ENCODE results near the gene GNPTG.

The GNPTG gene

DNA sequence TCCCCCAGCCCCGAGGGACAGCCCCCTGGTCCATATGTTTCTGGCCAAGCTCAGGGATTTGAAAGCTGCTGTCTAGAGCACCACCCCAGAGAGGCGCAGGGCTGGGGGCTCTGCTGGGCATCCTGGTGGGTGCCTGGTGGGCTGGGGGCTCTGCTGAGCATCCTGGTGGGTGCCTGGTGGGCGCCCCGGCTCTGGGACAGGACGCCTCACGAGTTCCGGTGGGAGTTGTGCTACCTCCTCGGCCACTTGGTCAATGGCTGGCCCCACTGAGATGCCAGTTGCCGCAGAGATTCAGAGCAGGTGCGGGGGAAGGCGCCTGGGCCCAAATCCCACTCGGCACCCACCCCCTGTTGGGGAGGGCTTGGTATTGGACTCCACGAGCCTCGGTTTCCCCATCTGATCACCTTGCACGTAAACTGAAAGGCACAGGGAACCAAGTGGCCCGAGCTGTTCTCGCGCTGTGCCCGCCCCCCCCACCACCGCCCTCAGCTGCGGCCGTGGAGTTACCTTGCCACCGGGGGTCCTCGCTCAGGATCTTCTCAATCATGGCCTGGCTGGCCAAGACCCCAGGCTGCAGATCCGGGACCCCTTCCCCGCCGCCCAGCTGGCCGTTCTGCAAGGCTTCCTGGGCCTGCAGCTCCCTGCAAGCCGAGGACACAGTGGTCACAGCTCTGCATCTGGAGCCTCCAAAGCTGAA is 49.5 kb downstream of the GNPTG start:
- DNase-seq: no peak

DNA sequence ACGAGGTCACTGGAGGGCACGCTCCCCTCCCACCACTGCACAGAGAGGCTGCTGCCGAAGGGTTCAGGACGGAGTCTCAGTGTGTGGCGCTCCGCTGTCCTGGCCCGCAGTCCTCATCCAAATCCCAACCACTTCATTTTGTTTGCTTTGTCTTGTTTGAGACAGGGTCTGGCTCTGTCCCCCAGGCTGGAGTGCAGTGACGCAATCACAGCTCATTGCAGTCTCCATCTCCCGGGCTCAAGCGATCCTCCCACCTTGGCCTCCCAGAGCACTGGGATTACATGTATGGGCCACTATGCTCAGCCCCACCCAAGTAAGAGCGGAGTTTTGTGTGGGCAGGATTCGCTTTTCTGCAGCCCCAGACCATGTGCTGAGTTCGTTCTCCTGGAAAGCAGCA is 50.0 kb downstream of the GNPTG start:
- DNase-seq: no peak

DNA sequence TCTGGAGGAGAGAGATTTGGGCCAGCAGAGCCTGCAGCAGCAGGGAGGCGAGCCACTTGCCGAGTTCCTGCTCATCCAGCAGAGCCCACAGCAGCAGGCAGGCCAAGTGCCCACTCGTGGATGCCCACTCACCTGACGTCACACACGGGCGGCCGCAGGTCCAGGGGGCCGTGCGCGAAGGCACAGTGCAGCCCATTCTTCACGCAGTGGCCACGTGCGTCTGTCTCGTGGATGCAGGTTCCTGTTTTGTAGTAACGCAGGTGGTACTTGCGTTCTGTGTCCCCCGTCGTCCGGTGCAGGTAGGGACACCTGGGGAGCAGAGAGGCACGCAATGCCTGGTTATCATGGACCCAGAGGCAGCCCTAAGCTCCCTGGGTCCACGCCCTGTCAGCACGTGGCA is 51.3 kb downstream of the GNPTG start:
- no peak for DNase-seq

DNA sequence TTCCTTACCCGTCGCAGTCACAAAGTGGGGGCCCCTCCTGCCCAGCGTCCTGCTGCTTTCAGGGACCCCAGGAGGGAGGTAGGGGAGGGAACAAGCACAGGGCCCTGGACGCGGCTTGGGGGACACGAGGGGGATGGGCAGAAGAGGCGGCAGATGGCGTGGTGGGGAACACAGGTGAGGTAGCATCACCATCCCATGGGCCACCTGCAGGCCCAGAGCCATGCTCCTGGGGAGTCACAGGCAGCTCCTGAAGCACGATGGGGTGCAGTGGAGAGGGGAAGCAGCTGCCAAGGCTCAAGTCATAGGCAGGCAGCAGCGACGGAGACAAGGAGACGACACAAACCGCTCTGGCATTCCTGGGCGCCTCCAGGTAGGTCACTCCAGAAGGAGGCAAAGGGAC is 52.0 kb downstream of the GNPTG start:
- DNase-seq: no peak

DNA sequence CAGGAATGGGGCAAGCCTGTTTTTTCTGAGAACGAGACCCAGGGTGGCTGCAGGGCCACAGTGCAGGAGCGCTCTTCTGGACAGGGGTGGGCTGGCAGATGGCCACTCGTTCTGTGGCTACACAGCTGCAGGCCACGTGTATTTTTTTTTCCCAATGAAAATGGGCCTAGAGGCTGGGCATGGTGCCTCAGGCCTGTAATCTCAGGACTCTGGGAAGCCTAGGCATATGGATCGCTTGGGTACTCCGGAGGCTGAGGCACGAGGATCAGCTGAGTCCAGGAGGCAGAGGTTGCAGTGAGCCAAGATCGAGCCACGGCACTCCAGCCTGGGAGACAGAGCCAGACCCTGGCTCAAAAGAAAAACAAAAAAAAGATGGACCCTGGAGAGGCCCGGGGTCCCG is 56.0 kb downstream of the GNPTG start:
- DNase-seq: no peak

DNA sequence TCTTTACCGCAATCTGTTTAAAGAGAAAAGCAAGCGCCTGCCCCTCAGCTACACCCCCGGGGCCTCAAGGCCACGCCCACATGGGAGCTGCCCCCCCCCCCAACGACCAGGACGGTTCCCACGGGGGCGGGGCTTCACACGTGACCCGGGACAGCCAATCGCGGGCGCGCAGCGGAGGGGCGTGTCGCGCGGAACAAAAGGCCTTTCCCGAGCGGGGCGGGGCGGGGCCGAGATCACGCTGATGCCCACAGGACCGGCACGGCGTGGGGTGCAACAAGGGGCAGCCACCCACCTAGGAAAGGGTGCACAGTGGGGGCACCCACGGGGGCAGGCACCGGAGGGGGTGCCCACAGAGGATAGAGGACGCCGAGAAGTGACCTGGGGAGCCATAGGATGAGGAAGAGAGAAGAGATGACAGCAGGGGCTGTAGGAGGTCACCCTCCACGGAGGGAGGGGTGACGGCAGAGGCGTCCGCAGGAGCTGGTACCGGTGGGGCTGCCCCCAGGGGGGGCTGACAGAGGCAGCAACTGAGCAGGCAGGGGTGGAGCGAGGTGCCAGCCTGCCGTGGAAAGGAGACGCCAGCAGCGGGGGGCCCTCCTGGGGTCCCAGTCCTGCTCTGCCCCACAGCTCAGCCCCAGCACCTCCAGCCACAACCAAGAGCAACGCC is 56.6 kb downstream of the GNPTG start:
- DNase-seq: peak; percentile 97

DNA sequence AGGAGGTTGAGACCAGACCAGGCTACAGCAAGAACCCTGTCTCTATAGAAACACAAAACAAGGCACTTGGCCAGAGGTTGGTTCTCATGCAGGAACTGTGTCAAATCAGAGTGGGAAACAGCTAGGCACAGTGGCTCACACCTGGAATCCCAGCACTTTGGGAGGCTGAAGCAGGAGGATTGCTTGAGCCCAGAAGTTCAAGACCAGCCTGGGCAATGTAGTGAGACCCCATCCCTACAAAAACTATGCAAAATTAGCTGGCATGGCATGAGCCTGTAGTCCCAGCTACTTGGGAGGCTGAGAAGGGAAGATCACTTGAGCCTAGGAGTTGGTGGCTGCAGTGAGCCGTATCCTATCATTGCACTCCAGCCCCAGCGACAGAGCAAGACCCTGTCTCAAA is 61.1 kb downstream of the GNPTG start:
- no peak for DNase-seq

Measured in CD4-positive, alpha-beta T cell treated with Interleukin-12 subunit alpha and Interleukin-12 subunit beta, for 1 hour (primary cell).